HG03342 (cell line): ENCODE data around the gene SEZ6L2.
"Not testable (repeated sequence)": the region's sequence is repeated elsewhere in the genome, so short reads cannot be mapped to it uniquely, and the experiment has no call there.

Experiments used
- ATAC-seq: cut with Tn5 transposase; IDR thresholded peaks from one replicate; pipeline ENCODE4 v1.9.1; 2021; ENCODE audit warnings: mild to moderate bottlenecking, moderate library complexity; ENCODE audit not compliant: unreplicated experiment

Gene SEZ6L2

DNA sequence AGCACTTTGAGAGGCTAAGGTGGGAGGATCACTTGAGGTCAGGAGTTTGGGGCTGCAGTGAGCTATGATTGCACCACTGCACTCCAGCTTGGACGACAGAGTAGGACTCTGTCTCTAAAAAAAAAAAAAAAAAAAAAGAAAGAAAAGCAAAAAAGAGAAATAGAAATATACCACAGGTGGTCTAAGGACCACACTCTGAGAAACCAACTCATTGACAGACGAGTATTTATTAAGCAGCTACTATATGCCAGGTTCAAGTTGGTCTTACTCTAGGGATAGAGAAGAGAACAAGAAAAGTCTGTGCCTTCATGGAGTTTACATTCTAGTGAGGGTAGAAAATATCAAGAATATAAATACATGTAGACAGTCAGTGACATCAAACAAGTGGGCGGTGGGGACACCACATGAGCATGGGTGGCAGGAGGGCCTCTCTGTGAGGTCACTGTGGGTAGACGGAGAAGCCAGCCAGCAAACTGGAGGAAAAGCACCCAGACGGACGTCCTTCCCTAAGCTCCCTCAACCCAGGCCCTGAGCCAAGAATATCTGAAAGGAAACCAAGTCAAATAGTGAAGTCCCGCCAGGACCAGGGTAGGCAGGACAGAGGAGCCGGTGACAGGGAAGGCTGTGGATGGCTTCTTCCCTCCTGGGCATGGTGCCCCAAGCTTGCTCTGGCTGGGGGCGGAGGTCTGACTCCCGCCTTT is 41.1 kb downstream of the SEZ6L2 start:
- no peak for ATAC-seq

DNA sequence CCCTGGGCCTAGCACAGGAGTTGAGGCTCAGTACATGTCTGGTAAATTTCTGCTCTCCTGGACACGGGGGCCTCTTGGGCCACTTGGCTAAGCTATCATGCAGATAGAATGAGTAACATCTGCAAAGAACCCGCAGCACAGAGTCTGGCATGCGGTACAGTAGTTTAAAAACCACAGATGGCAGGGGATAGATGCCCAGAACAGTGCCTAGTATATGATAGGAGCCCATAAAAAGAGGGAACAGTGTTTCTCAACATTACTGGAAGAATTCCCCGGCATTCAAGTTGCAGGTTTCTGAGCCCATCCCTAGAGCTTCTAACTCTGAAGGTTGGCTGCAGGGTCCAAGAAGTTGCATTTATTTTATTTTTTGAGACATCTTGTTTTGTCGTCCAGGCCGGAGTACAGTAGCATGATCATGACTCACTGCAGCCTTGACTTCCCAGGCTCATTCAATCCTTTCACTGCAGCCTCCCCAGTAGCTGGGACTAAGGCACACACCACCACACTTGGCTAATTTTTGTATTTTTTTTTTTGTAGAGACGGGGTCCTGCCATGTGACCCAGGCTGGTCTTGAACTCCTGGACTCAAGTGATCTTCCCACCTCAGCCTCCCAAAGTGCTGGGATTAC is 42.1 kb downstream of the SEZ6L2 start:
- no peak for ATAC-seq

DNA sequence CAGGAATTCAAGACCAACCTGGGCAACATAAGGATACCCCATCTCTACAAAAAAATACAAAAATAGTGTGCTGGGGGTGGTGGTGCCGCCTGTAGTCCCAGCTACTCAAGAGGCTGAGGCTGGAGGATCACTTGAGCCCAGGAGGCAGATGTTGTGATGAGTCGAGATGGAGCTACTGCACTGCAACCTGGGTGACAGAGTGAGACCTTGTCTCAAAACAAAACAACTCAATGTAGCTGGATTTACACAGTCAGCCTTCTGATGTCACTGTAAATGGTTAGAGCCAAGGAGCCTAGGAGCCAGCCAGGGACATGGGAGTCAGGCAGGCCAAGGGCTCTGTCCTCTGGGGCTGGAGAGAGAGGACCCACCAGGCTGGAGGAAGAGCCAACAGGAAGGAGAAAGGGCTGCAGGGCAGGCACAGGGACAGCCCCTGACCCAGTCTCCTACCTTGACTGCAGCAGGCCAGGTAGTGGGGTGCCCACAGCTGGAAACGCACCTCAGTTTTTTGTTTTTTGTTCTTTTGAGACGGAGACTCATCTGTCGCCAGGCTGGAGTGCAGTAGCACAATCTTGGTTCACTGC is 44.7 kb downstream of the SEZ6L2 start:
- ATAC-seq: no peak

DNA sequence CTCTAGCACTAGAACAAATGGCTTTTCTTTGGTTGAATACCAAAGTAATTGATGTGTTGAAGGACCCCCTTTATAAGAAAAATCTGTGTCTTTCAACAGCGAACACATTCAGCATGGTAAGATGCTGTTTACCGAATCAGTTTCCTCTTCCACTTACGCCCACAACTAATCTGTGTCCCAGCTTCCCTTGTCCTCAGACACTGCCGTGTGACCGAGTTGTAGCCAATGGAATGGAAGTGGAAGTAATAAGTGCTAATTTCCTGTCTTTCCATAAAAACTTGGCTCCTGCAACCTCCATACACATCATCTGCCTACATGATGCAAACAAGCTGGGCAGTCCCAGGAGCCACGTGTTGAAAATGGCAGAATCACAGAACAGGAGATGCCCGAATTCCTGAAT is 46.7 kb downstream of the SEZ6L2 start:
- no peak for ATAC-seq

DNA sequence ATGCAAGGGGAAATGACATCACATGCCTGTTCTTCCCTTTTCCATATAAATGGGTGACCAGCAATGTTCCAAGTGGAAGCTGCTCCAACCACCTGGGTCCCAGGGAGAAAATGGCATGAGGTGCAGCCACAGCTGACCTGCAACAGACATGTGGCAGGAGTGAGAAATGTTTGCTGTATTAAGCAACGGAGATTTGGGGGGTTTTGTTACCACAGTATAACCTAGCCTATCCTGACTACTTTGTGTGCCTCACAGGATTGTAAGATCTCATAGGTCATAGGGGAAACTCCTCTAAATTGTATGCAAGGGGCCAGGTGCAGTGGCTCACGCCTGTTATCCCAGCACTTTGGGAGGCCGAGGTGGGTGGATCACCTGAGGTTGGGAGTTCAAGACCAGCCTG is 48.4 kb downstream of the SEZ6L2 start:
- no peak for ATAC-seq

DNA sequence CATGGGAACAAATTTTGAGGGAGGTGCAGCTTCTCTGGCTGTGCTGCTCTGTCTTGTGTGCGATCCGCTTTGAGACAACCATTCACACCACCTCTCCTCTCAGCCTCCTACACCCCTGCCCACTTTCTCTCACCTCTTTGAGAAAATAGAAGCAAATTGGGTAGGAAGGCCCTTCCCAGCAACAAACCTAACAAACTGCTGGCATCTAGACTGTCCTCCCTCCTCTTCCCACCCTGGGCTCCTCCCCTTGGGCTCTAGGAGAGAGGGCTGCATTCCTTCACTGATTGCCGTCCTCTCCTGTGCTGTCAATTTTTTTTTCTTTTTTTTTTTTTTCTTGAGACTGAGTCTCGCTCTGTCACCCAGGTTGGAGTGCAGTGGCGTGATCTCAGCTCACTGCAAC is 49.8 kb downstream of the SEZ6L2 start:
- ATAC-seq: no peak

DNA sequence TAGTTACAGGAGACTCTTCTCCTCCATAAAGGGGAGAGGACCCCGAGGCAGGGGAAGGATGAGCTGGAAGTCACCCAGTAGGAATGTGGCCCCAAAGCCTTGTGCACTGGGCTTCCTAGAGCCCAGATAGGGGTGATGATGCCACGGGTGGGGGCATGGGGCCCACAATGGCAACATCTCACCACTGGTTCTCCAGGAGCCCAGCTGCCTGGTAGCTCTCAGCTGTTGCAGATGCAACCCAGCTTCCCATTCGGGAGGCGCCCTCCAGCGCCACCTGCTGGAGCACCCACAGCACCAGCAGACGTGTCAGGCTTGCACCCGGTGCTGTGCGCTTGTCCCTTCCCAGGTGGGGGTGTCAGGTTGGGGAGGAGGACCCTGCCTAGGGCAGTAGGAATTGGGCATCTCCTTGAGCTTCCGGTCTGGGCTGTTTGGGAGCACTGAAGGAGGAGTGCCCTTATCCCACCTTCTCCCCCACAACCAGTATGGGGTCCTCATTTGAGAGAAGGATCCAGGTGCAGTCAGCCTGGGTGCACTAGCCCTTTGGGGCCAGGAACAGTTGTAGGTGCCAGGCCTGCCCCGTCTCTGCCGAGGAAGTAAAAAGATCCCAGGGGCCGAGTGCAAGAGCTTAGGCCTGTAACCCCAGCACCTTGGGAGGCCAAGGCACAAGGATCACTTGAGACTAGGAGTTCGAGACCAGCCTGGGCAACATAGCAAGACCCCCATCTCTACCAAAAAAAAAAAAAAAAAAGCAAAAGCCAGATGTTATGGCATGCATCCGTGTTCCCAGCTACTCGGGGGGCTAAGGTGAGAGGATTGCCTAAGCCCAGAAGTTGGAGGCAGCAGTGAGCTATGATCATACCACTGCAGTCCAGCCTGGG is 50.7 kb downstream of the SEZ6L2 start:
- ATAC-seq: no peak

DNA sequence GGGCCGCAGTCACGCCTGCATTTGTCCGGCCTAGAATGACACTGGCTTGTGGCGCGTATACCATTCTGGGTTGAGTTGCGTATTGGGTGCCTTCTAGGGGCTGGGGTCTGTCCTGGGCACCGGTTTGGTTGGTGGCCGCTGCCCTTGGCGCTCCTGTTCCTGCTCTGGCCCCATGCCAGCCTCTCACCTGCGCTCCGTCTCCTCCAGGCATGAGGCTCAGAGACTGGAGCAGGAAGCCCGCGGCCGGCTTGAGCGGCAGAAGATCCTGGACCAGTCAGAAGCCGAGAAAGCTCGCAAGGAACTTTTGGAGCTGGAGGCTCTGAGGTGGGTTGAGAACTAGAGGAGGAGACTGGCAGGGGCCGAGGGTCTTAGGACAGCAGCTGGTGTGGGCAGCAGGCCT is 53.7 kb downstream of the SEZ6L2 start:
- no peak for ATAC-seq

DNA sequence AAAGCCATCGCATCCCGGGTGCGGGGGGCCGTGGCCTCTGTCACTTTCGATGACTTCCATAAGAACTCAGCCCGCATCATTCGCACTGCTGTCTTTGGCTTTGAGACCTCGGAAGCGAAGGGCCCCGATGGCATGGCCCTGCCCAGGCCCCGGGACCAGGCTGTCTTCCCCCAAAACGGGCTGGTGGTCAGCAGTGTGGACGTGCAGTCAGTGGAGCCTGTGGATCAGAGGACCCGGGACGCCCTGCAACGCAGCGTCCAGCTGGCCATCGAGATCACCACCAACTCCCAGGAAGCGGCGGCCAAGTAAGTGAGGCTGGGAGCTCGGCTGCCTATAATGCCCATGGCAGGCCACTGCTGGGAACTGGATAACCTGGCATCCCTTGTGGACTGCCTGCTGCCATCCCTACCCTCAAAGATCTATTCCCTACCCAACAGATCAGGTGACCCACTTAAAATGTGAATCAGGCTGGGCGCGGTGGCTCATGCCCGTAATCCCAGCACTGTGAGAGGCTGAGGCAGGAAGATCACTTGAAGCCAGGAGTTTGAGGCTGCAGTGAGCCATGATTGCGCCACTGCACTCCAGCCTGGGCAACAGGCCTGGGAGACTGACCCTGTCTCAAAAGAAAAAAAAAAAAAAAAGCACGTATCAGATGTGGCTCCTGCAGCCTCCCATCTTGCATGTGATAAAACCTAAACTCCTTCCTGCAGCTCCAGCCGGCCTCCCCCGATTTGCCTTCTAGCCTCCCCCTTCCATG is 54.6 kb downstream of the SEZ6L2 start:
- no peak for ATAC-seq

DNA sequence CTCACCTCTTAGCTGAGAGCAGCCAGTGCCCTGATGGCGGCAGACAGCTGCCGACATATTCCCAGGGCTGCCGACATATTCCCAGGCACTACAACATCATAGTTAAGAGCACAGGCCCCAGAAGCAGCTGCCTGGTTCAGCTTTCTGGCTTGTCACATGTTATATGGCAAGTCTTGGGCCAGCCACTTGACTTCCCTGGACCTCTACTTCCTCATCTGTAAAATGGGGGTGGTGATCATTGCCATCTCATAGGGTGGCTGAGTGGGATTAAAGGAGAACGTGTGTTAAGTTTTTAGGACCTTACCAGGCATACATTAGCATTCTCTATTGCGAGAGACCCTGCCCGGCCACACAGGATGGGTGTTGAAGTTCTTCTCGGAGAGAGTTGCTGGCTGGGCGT is 55.4 kb downstream of the SEZ6L2 start:
- no peak for ATAC-seq

DNA sequence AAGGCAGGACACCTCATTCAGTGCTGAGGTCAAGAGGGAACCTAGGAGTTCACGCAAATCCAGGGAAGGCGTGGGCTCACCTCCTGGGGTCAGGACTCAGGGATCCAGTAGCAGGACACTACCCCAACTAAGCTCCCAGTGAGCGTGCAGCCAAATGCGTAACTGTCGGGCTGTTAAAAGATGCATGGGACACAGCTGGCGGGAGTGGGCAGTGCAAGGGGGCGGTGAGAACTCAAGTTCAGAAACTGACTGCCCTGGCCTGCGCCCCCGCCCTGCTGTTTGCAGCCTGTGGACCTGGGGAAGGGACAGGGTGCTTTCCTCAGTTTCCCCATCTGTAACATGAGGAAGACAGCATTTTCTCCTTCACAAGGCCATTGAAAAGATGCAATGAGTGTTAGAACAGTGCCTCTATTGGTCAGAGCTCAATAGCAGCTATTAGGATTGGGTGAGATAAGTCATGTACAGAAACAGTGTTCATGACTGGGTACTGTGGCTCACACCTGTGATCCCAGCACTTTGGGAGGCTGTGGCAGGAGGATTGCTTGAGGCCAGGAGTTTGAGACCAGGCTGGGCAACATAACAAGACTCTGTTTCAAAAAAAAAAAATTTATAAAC is 56.5 kb downstream of the SEZ6L2 start:
- no peak for ATAC-seq

DNA sequence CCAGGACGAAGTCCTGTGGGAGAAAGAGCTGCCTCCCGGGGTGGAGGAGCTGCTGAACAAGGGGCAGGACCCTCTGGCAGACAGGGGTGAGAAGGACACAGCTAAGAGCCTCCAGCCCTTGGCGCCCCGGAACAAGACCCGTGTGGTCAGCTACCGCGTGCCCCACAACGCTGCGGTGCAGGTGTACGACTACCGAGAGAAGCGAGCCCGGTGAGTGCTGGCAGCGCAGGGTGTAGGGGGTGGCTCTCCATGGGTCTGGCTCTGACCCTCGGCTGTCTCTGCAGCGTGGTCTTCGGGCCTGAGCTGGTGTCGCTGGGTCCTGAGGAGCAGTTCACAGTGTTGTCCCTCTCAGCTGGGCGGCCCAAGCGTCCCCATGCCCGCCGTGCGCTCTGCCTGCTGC is 57.7 kb downstream of the SEZ6L2 start:
- no peak for ATAC-seq

DNA sequence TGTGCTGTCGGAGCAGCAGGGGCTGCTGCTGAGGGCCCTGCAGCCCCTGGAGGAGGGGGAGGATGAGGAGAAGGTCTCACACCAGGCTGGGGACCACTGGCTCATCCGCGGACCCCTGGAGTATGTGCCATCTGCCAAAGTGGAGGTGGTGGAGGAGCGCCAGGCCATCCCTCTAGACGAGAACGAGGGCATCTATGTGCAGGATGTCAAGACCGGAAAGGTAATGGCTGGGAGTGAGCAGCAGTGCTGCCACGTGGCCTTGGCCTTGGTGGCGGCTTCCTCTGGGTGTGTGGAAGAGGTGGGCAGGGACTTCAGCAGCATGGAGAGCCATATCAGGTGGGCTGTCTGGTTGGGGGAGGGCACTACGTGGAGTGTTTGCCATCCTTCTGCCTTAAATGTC is 59.1 kb downstream of the SEZ6L2 start:
- no peak for ATAC-seq

DNA sequence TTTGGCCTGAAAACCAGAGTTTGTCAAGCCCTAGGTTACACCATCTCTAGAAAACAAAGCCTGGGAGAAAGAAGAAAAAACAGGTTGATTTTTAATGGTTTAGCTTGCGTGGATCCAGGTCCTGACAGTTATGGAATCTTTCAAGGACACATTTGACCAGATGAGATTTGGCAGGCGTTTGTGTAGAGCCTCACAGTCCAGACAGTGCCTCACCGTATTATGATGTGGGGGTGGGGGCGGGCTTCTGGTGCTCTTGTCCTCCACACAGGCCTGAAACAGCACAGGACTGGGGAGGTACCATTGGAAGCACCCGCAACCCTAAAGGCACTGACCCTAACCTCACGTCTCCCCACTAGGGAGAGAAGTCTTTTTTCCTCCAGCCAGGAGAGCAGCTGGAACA is 59.5 kb downstream of the SEZ6L2 start:
- no peak for ATAC-seq

DNA sequence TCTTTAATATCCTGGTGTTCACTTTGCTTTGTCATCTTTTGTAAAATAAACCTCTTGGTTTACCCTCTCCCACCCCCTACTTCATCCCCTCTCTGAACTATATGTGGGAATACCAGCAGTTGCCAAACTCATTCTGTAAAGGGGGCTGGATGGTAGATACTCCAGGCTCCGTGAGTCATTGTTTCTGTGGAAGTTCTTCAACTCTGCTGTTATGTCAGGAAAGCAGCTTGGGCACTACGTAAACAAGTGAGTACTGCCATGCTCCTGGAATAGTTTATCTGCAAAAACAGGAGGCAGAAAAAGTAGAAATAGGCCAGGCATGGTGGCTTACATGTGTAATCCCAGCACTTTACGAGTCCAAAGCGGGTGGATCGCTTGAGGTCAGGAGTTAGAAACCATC is 61.5 kb downstream of the SEZ6L2 start:
- no peak for ATAC-seq

DNA sequence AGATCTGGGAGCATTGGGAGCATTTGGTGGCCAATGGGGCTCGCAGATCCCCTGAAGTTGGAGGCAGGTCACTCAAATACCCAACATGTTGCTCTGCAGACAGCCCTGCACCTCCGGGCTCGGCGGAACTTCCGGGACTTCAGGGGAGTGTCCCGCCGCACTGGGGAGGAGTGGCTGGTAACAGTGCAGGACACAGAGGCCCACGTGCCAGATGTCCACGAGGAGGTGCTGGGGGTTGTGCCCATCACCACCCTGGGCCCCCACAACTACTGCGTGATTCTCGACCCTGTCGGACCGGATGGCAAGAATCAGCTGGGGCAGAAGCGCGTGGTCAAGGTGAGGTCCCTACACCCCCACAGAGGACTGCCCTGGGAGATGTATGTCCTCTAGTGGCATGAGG is 62.7 kb downstream of the SEZ6L2 start:
- ATAC-seq: no peak

DNA sequence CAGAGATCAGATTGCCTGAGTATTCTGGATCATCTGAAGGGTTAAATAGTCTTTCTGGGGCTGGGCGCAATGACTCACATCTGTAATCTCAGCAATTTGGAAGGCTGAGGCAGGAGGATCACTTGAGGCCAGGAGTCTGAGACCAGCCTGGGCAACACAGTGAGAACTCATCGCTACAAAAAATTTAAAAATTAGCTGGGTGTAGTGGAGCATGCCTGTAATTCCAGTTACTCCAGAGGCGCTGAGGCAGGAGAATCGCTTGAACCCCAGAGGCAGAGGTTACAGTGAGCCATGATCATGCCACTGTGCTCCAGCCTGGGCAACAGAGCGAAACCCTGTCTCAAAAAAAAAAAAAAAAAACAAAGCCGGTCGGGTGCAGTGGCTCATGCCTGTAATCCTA is 63.4 kb downstream of the SEZ6L2 start:
- ATAC-seq: no peak

DNA sequence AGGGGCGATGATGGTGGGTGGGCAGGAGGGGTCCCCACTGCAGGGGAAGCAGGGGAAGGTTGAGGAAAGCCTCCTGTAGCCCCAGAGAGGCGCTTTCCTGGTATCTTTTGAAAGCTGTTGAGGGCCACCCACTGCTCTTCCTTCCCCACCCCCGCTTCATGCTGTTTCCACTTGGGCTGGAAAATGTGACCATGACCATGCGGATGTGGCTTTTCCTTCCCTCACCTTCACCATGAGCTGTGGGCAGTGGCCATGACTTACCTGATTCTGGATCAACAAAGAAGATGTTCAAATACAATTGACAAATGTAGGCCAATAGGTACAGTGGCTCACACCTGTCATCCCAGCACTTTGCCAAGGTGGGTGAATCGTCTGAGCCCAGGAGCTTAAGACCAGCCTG is 65.3 kb downstream of the SEZ6L2 start:
- no peak for ATAC-seq

DNA sequence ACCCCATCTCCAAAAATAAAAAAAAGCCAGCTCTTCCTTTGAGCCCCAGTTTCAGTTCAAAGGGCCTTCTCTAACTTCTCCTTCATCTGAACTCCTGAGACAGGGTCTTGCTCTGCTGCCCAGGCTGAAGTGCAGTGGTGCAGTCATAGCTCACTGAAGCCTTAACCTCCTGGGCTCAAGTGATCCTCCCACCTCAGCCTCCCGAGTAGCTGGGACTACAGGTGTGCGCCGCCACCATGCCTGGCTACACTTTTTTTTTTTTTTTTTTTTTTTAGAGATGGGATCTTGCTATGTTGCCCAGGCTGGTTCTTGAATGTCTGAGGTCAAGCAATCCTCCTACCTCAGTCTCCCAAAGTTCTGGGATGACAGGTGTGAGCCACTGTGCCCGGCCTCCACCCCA is 66.1 kb downstream of the SEZ6L2 start:
- ATAC-seq: not testable (repeated sequence)

DNA sequence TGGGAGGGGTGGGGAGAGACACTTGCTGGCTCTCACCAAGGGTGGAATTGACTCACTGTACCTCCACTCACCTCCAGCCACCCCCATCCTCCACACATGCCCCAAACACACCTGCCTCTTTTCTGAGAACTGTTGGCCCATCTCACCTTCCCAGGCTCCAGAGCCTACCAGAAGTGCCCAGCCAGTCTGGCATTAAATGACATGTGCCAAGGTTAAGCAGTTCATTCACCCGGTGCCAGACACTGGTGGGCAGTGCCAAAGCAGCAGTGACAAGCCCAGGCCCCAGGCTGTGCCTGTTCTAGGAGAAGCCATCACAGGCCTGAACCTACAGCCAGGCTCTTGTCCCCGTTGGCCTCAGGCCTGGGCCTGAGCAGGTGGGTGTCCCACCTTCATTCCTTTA is 67.9 kb downstream of the SEZ6L2 start:
- no peak for ATAC-seq

DNA sequence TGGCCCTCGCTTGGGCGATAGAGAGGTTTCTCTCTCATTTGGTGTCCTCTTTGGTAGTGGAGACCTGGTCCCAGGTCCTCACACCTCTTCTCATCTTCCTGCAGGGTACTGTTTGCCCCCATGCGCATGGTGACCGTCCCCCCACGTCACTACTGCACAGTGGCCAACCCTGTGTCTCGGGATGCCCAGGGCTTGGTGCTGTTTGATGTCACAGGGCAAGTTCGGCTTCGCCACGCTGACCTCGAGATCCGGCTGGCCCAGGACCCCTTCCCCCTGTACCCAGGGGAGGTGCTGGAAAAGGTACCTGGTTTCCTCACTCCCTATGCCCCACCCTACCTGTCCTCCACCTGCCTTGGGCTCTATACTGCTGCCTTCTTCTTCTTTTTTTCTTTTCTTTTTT is 68.6 kb downstream of the SEZ6L2 start:
- ATAC-seq: no peak
